ENCODE data around the gene DLK1. TPM values are rescaled to one million over a fixed set of nuclear protein-coding genes. Genes with fewer than 3 reads are reported as not detected.

Gene DLK1
- total RNA-seq, 1 experiment from 2014 or later, result 0.69 TPM

DNA sequence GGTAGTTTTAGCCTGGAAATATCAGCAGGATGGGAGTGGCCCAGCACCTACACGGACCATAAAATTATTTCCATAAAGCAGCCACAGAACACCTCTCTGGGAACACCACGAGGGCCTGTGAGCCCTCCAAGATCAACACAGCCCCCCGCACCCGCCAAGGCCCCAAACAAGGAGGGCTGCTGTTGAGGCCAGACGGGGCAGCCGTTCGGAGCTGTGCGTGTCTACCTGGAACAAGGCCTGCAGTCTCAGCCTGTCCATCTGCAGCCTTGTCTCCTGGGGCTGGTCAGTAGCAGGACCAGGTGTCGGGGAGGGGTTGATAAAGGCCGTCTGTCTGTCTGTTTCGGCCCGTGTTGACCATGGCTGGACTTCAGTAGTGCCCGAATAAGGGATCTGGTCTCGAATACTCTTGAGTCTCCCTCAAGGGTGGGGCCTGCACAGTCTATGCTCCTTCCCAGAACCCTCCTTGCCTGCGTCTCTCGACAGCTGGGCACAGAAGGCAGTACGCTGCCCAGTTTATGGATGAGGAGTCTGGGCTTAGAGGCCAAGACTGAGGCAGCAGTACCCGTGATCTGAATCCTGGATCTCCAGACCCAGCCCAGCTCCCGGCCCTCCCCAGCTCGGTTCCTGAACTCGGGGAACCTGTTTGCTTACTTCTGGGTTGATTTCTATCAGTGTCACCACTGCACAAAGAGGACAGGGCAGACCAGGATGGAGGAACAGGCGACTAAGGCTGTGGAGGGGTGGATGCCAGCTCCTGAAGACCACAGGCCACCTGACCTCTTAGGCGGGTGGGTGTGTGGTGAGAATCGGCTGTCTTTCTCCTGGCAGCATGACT is 23.1 kb upstream of the DLK1 start:
- no peaks in the 10 kb centered on the region for H3K36me3 ChIP-seq (ENCODE audit: control insufficient read depth, insufficient read depth, low read length)
- no TSS peak for BruUV-seq (replicated peaks)
- no peak for DNase-seq (ENCODE audit: low read depth, low spot score)
- POLR2A ChIA-PET, result no interaction called here
- CTCF ChIA-PET, result no interaction called here
- no peak for TF ChIP-seq POLR2AphosphoS5 (IDR thresholded peaks at IDR 0.05; ENCODE audit: low read depth, low read length)
- no peak for TF ChIP-seq SIN3A (IDR thresholded peaks at IDR 0.05; ENCODE audit: borderline replicate concordance, insufficient read depth, low read depth, low read length)
- no peaks in the 10 kb centered on the region for H3K4me1 ChIP-seq (ENCODE audit: control insufficient read depth, insufficient read depth, low read length)
- no peaks in the 10 kb centered on the region for H3K9me3 ChIP-seq (ENCODE audit: control insufficient read depth, insufficient read depth, low read depth, low read length)
- ATAC-seq, result no peak
- intact Hi-C loops (cut with micrococcal nuclease; ENCODE audit: unreplicated experiment), result no loop called here
- H3K4me3 ChIP-seq (ENCODE audit: low read depth in 2 of 2, low read length in 2 of 2), result no peak overlapping the region
- H3K27me3 ChIP-seq (ENCODE audit: control insufficient read depth, insufficient read depth, low read length), result no peaks in the 10 kb centered on the region
- H3K27ac ChIP-seq (ENCODE audit: low read length), result no peak overlapping the region
- in situ Hi-C loops (cut with HindIII; ENCODE audit: low pct_unique_long_range_greater_than_20kb, low sequenced_read_pairs), result no loop called here

DNA sequence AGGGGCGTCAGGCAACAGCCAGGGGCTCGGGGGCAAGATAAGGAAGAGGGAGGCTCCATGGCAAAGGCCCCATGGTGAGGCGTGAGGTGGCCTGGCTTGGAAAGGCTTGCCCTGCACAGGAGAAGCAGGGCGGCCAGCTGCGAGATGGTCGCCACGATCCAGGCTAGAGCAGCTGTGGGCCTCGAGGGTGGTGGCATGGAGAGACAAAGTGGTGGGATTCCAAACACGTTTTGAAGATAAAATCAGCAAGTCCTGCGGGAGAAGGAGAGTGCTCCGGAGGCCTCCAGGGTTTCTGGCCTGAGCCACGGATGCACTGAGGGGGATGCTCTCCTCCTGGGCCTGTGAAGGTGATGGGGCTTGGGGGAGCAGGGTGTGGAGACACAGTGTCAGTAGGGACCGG is 20.5 kb upstream of the DLK1 start:
- Histone ChIP-seq H3K9me3 (ENCODE audit: control insufficient read depth, insufficient read depth, low read depth, low read length) (no peaks in the 10 kb centered on the region), H3K36me3 (ENCODE audit: control insufficient read depth, insufficient read depth, low read length) (no peaks in the 10 kb centered on the region), H3K27ac (ENCODE audit: low read length) (no peak overlapping the region), H3K4me1 (ENCODE audit: control insufficient read depth, insufficient read depth, low read length) (no peaks in the 10 kb centered on the region), H3K4me3 (ENCODE audit: low read depth in 2 of 2, low read length in 2 of 2) (no peak overlapping the region), H3K27me3 (ENCODE audit: control insufficient read depth, insufficient read depth, low read length) (no peaks in the 10 kb centered on the region)
- TF ChIP-seq TCF7L2 (IDR thresholded peaks at IDR 0.05; ENCODE audit: low read depth, low read length) (no peak), SIN3A (IDR thresholded peaks at IDR 0.05; ENCODE audit: borderline replicate concordance, insufficient read depth, low read depth, low read length) (no peak), POLR2AphosphoS5 (IDR thresholded peaks at IDR 0.05; ENCODE audit: low read depth, low read length) (no peak)
- TF ChIP-seq, protein P1, sequence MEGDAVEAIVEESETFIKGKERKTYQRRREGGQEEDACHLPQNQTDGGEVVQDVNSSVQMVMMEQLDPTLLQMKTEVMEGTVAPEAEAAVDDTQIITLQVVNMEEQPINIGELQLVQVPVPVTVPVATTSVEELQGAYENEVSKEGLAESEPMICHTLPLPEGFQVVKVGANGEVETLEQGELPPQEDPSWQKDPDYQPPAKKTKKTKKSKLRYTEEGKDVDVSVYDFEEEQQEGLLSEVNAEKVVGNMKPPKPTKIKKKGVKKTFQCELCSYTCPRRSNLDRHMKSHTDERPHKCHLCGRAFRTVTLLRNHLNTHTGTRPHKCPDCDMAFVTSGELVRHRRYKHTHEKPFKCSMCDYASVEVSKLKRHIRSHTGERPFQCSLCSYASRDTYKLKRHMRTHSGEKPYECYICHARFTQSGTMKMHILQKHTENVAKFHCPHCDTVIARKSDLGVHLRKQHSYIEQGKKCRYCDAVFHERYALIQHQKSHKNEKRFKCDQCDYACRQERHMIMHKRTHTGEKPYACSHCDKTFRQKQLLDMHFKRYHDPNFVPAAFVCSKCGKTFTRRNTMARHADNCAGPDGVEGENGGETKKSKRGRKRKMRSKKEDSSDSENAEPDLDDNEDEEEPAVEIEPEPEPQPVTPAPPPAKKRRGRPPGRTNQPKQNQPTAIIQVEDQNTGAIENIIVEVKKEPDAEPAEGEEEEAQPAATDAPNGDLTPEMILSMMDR (IDR thresholded peaks at IDR 0.05), result no peak
- TF ChIP-seq, protein P2, sequence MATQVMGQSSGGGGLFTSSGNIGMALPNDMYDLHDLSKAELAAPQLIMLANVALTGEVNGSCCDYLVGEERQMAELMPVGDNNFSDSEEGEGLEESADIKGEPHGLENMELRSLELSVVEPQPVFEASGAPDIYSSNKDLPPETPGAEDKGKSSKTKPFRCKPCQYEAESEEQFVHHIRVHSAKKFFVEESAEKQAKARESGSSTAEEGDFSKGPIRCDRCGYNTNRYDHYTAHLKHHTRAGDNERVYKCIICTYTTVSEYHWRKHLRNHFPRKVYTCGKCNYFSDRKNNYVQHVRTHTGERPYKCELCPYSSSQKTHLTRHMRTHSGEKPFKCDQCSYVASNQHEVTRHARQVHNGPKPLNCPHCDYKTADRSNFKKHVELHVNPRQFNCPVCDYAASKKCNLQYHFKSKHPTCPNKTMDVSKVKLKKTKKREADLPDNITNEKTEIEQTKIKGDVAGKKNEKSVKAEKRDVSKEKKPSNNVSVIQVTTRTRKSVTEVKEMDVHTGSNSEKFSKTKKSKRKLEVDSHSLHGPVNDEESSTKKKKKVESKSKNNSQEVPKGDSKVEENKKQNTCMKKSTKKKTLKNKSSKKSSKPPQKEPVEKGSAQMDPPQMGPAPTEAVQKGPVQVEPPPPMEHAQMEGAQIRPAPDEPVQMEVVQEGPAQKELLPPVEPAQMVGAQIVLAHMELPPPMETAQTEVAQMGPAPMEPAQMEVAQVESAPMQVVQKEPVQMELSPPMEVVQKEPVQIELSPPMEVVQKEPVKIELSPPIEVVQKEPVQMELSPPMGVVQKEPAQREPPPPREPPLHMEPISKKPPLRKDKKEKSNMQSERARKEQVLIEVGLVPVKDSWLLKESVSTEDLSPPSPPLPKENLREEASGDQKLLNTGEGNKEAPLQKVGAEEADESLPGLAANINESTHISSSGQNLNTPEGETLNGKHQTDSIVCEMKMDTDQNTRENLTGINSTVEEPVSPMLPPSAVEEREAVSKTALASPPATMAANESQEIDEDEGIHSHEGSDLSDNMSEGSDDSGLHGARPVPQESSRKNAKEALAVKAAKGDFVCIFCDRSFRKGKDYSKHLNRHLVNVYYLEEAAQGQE (IDR thresholded peaks at IDR 0.05; ENCODE audit: insufficient read depth in 1 of 2, low read depth in 2 of 2, low read length in 1 of 2), result no peak
- intact Hi-C loops (cut with micrococcal nuclease; ENCODE audit: unreplicated experiment) (no loop called here), in situ Hi-C loops (cut with HindIII; ENCODE audit: low pct_unique_long_range_greater_than_20kb, low sequenced_read_pairs) (no loop called here)
- BruUV-seq (replicated peaks), result no TSS peak
- ChIA-PET POLR2A (no interaction called here), CTCF (no interaction called here)
- ATAC-seq (no peak), DNase-seq (ENCODE audit: low read depth, low spot score) (no peak)

DNA sequence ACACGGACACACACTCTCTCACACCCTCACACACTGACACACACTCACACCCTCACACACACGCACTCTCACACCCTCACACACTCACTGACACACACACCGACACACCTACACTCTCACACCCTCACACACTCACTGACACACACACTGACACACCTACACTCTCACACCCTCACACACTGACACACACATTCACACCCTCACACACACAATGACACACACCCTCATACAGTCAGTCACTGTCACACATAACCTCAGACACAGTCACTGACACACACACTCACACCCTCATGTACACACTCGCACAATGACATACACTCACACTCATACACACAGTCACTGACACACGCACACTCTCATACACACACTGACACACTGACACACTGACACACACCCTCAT is 19.8 kb upstream of the DLK1 start:
- H3K4me1 ChIP-seq (ENCODE audit: control insufficient read depth, insufficient read depth, low read length), result no peaks in the 10 kb centered on the region
- DNase-seq (ENCODE audit: low read depth, low spot score) (no peak), ATAC-seq (no peak)
- in situ Hi-C loops (cut with HindIII; ENCODE audit: low pct_unique_long_range_greater_than_20kb, low sequenced_read_pairs) (no loop called here), intact Hi-C loops (cut with micrococcal nuclease; ENCODE audit: unreplicated experiment) (no loop called here)
- ChIA-PET POLR2A (no interaction called here), CTCF (no interaction called here)
- no peak overlapping the region for H3K27ac ChIP-seq (ENCODE audit: low read length)
- H3K4me3 ChIP-seq (ENCODE audit: low read depth in 2 of 2, low read length in 2 of 2), result no peak overlapping the region
- no peaks in the 10 kb centered on the region for H3K27me3 ChIP-seq (ENCODE audit: control insufficient read depth, insufficient read depth, low read length)
- no peaks in the 10 kb centered on the region for H3K9me3 ChIP-seq (ENCODE audit: control insufficient read depth, insufficient read depth, low read depth, low read length)
- TF ChIP-seq, protein P1 (IDR thresholded peaks at IDR 0.05), result no peak
- TF ChIP-seq TCF7L2 (IDR thresholded peaks at IDR 0.05; ENCODE audit: low read depth, low read length), result no peak
- no peaks in the 10 kb centered on the region for H3K36me3 ChIP-seq (ENCODE audit: control insufficient read depth, insufficient read depth, low read length)
- no TSS peak for BruUV-seq (replicated peaks)

Data from Panc1 (cell line).